DND-41 (cell line): ENCODE data around the gene TBC1D22A.

Experiments
- EZH2 ChIP-seq: IDR thresholded peaks from 3 replicates; pipeline ENCODE4 v1.6.1; 2012; ENCODE audit warnings: borderline replicate concordance, low read depth, mild to moderate bottlenecking, moderate library complexity, low read length, inconsistent platforms; ENCODE audit not compliant: severe bottlenecking
- TF ChIP-seq, protein P1 (sequence below): IDR thresholded peaks from 2 replicates; pipeline ENCODE4 v1.5.1; 2012; ENCODE audit warnings: borderline replicate concordance, low read length, moderate library complexity, mild to moderate bottlenecking; ENCODE audit not compliant: poor library complexity, severe bottlenecking; ENCODE audit errors: extremely low read depth

GRCh38 chr22:47073075-47073474, 310.6 kb downstream of the TBC1D22A start:
- no peak for TF ChIP-seq EZH2
- TF ChIP-seq, protein P1, sequence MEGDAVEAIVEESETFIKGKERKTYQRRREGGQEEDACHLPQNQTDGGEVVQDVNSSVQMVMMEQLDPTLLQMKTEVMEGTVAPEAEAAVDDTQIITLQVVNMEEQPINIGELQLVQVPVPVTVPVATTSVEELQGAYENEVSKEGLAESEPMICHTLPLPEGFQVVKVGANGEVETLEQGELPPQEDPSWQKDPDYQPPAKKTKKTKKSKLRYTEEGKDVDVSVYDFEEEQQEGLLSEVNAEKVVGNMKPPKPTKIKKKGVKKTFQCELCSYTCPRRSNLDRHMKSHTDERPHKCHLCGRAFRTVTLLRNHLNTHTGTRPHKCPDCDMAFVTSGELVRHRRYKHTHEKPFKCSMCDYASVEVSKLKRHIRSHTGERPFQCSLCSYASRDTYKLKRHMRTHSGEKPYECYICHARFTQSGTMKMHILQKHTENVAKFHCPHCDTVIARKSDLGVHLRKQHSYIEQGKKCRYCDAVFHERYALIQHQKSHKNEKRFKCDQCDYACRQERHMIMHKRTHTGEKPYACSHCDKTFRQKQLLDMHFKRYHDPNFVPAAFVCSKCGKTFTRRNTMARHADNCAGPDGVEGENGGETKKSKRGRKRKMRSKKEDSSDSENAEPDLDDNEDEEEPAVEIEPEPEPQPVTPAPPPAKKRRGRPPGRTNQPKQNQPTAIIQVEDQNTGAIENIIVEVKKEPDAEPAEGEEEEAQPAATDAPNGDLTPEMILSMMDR = no peak
